Stimulated activated CD8-positive, alpha-beta memory T cell treated with anti-CD3 and anti-CD28 coated beads, Interleukin-15, amount 100 ng/mL, for 48 hours (primary cell): ENCODE data around the gene COA8.
"Not testable (repeated sequence)": the region's sequence is repeated elsewhere in the genome, so short reads cannot be mapped to it uniquely, and the experiment has no call there.

Source experiments
- DNase-seq, 2 donors: peaks; one replicate each; pipeline ENCODE4 v3.0.0-alpha.2; 2020; ENCODE audit warnings: low read depth in 2 of 2

Gene COA8

DNA sequence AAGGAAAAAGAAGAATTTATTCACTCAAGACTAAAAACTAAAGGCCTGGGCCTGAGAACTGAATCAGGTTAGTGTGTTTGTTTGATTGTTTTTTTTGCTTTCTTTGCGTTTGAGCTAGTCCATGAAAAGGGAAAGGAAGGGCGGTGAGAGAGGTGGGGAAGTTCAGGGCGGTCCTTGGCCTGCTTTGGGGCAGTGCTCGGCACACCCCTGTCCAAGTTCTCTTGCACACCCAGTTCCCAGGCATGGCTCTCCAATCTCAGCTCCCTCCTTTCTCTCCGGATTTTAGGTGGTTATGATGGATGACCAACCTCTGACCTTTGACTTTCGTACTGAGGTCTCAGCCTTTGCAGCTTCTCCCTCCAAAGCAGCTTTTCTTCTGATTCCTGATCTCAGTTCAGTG is 11.3 kb downstream of the COA8 start:
- no peak for DNase-seq

DNA sequence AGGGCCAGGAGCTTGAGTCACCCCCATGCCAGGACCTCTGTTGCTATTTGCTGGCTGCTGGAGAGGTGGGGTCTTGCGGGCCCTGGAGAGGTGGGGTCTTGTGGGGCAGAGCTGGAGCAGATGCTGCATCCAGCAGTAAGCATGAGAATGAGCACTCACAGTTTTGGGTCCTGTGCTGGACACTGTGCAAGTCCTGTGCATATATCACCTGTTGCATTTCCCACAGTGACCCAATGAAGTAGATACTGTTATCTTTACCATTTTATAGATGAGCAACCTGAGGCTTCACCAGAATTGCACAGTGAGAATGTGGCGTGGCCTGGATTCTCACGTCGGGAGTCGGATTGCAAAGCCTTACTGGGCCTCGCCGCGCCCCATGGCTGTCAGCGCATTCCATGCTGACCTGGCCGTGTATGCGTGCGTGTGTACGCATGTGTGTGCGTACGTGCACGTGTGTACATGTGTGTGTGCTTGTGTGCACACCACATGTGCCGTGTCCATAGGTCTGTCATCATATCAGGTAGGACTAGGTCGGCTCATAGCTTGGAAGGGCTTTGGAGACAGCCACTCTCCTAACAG is 12.0 kb downstream of the COA8 start:
- no peak for DNase-seq

DNA sequence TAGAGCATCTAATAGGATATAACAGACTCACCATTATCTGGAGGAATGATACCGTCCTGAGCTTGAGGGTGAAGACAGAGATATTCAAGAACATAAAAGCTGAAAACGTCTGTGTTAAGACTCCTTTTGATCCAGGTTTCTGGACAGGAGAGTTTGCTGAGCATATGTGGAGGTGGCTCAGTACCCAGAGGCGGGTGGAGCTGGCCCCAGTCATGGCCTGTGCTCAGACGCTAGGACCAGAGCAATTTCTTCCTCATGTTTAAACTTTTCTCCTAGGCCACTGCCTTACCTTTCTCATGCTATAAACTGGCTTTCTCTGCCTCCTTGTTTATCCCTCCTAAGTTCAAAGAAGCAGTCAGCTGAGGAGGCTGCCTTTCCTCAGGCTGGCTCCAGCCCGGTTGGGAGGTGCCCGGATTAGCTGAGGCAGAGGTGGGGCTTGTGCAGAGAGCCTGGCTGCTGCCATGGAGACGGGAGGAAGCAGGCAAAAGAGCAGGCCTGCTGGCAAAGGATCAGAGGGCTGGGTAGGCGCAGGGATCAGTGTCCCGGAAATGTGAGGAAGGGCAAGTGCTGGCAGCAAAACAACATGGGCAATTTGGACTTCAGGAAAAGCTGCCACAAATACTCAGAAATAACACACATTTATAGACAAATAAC is 13.7 kb downstream of the COA8 start:
- DNase-seq, result no peak

DNA sequence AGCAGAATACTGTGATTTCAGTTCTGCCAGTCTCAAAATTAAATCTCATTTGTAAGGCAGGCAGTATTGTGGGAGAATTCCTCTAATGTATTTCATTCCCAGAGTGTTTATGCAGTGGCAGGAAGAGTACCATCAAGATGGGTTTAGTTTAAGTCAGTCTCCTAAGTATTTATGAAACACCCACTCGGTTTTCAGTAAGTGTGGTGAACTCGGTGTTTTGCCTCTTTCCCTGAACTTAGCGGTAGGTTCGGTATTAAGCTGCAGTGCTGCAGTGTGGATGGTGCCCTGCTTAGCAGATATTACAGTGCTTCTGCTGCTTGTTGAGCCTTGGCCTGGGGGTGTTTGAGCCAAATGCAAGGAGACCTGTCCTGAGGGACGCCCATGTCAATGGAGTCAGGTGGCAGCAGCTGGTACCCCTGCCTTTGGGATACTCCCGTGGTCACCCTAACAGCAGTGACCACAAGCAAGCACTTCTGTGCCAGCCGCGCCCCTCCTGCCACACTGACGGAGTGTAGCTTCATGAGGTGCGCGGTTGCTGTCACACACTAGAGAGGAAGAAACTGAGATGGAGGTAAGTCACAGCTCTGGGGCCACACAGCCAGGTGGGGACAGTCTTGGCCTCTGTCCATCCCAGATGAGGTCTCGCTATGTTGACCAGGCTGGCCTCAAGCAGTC is 15.8 kb downstream of the COA8 start:
- DNase-seq, result no peak

DNA sequence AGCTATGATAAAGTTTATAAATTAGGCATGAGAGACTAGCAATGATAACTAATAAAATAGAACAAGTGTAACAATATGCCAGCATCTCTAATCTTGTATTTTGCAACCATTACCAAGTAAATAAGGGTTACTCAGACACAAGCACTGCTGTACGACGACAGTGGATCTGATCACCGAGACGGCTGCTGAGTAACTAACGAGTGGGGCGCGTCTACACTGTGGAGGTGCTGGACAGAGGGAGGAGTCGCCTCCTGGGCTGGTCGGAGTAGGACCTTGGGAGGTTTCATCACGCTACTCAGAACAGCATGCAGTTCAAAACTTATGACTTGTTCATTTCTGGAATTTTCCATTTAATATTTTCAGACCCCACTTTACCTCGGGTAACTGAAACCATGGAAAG is 18.4 kb downstream of the COA8 start:
- DNase-seq, result no peak

DNA sequence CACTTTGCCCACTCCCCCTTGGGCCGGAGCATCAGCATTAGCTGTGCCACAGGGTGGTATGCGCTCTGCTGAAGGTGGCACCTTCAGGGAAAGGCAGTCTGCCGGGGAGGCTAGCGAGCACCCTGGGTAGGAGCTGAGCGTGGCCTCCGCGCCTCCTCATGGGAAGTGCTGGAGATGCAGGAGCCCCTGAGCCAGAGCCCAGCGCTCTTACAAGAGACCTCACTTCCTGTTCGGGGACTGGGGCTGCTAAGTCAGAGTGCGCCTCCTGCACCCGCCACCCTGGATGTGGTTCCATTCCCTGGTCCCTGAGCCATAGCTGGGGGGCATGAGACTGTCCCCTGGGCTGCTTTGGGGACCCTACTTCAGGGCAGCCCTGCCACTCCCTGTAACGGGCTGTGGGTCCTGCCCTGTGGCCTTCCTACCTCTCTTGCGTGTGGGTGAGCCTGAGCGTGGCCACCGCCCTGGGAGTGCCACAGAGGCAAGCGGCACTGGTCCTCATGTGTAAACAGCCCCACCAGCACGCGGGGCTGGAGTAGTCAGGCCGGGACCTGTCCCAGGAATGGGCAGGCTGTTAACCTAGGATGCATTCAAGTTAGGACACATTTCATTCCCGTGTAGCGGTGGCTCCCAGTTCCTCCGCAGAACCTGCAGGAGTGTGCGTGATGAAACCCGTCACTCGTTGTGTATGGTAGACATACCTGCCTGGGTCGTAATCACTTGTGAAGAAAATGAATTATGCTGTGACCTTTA is 19.4 kb downstream of the COA8 start:
- no peak for DNase-seq

DNA sequence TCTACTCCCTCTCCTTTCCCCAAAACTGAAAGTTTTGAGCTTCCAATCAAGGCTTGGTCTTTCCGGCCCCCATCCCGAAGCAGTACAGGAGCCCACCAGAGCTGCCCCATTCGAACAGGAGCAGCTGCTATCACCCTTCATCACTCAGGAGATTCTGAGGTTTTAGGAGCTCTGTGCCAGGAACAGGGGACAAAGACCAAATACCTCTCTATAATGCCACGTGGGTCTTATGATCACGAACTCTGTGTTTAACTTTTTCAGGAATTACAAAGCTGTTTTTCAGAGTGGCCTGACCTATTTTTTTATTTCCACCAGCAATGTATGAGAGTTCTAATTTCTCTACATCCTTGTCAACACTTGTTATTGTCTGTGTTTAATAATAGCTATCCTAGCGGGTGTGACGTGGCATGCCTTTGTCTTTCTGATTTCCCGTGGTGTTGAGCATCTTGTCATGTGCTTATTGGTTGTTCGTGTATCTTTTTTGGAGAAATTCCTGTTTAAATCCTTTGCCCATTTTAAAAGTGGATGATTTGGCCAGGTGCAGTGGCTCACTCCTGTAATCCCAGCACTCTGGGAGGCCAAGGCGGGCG is 21.7 kb downstream of the COA8 start:
- no peak for DNase-seq

DNA sequence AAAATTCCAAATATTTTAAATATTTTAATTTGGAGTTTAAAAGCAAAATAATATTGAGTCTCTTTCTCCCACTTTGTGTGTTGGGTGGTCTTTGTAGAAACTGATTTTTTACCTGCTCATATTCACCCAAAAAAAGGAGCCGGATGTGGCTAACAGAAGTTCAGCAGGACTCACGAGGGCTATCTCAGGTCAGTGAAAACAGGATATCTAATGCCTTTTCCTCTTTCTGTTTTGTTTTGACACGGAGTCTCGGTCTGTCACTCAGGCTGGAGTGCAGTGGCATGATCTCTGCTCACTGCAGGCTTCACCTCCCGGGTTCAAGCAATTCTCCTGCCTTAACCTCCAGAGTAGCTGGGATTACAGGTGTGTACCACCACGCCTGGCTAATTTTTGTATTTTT is 30.8 kb downstream of the COA8 start:
- DNase-seq, result no peak

DNA sequence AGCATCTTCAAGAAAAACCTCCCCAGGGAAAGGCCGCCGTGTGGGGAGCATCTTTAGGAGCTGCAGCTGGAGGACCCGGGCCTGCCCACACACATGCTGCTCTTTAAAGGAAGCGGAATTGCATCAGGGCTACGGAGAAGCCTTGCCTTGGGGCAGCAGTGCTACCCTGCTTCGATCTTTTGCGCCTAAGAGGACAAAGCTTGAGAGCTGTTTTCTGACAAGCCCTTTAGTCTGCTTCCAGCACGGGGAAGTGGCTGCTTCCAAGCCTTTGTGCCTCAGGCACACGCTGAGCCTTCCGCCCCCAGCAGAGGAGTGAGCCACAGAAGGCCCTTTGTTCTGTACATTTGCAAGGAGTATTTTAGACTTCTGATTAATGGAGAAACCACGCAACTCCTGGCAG is 31.5 kb downstream of the COA8 start:
- no peak for DNase-seq

DNA sequence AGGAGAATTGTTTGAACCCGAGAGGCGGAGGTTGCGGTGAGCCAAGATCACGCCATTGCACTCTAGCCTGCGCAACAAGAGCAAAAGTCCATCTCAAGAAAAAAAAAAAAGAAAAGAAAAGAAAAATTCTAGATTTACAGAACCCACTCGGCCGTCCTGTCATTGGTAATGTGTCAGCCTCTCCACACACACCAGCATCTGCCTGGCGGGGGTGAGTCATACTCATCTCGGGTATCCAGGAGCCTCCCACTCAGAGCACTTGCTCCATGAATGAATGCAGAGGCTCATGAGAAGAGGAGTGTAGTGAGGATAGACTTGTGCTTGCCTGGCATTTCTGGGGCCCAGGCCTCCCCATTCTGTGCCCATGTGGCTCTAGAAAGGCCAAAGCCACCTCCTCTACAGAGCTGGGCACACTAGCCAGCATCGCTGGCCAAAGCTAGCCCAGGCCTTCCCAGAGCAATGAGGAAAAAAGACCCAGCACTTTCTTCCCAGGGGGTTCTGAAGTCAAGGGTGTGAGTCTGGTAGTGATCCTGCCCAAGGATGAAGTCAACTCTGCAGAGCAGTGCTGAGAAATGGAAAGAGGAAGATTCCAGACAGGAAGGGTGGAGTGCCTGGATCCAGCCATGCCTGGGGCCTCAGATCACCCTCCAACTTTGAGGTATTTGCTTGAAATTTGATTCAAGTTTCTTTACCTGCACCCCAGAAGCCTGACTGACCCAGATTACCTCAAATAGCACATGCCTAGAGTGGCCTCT is 35.0 kb downstream of the COA8 start:
- DNase-seq, result peak in 1 of 2 donors; percentile 4

DNA sequence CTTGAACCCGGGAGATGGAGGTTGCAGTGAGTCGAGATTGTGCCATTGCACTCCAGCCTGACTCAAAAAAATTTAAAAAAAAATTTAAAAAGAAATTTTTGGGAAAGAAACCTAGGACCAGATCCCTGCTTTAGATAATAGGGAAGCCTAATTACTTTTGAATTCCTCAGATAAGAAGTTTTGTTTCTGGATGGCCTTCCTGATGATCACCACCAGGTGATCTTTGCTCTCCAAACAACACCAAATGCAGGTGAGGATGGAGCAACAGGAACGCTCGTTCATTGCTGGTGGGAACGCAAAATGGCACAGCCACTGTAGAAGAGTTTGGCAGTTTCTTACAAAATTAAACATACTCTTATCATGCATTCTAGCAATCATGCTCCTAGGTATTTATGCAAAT is 37.7 kb downstream of the COA8 start:
- DNase-seq, result no peak

DNA sequence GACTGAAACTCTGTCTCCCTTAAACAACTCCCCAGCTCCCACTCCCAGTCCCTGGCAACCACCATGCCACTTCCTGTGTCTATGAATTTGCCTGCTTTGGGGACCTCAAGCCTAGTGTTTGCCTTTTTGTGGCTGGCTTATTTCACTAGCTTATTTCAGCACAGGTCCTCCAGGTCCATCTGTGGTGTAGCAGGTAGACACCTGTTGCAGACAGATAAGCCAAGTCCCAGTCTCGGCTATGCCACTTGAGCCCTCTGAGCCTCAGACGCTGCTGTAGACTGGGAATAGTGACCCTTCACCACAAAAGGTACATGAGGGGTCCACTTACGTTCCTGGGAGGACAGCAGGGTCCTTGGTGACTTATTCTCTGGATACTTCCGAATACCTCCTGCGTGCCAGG is 41.9 kb downstream of the COA8 start:
- DNase-seq, result no peak

DNA sequence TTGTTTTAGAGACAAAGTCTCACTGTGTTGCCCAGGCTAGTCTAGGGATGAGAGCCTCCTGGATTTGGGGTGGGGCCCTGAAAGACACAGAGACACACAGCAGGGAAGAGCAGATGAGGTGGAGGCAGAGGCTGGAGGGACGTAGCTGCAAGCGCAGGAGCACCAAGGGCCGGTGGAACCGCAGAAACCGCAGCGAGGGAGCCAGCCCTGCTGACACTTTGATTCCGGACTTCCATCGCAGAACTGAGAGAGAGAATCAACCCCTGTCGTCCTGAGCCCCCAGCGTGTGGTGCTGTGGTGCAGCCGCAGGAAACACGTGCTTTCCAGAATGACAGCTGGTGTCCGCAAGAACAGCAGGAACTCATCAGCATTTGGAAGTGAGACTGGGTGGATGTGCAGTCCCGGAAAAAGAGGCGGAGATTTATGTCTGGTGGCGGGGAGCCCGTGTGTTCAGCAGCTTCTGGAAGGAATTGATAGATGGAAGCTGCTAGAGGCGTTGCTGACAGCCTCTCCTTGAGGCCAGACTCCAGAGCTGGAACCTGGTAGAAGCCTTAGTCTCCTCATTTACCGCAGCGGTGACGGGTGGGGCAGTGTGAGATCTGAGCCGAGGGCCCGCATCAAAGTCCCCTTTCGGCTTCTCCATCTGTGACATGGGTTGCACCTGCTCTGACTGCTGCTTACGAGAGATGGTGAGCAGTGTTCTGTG is 44.4 kb downstream of the COA8 start:
- peak; percentile 39 to 46 for DNase-seq

DNA sequence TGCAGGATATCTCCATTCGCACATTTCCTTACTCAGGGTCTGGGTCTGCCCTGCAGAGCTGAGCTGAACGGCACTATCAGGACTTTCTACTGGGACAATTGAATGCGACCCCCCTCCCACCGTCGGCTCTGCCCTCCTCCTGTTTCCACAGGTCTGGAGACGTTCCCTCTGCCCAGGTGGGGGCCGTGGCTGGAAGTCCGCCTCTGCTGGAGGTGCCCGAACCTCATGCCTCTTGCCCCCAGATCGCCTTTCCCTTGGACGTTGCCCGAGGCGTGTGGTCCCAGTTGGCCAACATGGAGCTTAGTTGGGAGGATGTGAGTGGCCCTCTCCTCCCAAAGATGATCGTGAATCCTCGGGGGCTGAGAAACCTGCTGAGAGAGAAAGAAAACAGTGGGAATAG is 45.1 kb downstream of the COA8 start:
- DNase-seq, result no peak

DNA sequence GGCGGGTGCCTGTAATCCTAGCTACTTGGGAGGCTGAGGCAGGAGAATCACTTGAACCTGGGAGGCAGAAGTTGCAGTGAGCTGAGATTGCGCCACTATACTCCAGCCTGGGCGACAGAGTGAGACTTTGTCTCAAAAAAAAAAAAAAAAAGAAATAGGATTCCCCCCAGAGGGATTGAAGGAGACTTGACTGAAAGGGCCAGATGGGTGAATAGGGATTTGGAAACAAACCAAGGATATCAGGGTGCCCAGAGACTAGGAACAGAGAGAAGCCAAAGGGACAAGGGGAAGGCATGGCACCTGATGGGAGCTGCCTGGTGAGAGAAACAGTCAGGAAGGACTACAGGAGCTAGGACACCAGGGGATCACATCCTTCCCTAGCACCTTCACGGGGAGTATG is 46.3 kb downstream of the COA8 start:
- DNase-seq, result not testable (repeated sequence)

DNA sequence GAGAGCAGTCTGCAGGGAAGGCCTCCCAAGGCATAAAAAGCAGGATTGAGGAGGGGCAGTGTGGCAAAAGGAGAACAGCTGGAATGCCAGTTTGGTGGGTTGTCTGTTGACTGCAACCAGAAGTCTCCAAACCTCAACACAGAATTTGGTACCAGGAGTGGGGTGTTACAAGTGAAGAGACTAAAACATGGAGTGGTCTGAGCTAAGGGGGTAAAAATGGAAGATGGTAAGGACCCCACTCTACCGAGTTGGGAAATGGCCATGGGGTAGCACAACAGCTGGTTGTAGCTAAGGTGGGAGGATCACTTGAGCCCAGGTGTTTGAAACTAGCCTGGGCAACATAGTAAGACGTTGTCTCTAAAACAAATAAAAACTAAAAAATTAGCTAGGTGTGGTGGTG is 48.5 kb downstream of the COA8 start:
- DNase-seq, result no peak

DNA sequence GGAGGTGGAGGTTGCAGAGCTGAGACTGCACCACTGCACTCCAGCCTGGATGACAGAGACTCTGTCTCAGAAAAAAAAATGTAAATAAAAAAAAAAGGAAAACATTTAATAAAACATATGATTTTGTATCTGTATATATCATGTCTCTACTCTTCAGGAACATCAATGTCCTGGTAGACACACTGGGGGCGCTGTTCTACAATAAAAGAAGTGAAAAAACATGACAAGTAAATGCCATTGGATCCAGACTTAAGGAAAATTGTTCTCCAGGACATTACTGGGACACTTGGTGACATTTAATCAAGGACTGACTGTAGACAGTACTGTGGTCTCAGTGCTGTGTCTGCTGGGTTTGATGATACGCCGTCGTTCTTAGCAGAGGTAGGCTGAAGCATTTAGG is 50.8 kb downstream of the COA8 start:
- DNase-seq, result no peak

DNA sequence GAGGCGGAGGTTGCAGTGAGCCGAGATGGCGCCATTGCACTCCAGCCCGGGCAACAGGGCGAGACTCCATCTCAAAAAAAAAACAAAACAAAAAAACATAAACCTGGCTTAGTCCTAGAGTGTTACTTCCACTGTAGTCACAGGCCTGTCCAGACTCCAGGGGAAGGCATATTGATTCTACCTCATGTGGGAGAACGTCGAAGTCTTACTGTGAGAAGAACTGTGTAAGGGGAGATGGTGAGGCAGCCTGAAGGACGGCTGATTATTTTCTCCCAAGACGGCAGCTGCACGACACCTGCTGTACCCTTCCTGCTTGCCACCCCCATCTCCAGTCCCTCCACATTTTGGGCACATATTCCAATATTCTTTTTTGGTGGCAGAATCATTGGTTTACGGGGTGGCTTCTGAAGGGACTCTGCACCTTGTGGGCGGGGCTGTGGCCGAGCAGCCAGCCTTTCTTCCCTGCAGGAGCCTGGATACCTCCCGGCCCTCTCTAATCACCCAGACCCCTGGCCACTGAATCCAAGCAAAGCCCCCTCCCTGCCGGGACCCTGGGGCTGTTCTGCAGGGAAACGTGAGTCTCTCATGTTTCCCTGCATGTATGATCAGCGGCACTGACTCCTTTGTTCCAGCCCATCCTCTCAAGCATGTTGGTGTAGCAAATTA is 54.0 kb downstream of the COA8 start:
- no peak for DNase-seq

DNA sequence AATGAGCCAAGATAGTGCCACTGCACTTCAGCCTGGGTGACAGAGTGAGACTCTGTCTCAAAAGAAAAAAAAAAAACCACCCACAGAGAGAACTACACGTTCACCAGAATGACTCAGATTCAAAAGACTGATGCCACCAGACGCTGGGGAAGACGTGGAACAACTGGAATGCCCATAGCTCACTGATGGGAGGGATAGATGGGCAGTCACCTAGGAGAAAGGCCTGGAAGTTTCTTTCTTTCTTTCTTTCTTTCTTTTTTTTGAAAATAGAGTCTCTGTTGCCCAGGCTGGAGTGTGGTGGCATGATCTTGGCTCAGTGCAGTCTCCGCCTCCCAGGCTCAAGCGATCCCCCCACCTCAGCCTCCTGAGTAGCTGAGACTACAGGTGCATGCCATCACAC is 56.3 kb downstream of the COA8 start:
- no peak for DNase-seq

DNA sequence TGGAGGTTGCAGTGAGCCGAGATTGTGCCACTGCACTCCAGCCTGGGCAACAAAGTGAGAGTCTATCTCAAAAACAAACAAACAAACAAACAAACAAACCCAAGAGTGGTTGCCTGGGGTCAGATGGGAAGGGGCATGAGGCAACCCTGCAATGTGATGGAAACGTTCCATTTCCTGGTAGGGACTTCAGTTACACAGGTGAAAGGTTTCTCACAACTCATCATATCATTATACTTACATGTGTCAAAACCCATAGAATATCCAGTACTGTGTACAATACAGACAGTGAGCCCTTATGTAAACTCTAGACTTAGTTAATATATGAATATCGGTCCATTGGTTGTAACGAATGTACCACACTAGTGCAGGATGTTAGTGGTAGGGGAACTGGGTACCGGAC is 59.1 kb downstream of the COA8 start:
- no peak for DNase-seq

DNA sequence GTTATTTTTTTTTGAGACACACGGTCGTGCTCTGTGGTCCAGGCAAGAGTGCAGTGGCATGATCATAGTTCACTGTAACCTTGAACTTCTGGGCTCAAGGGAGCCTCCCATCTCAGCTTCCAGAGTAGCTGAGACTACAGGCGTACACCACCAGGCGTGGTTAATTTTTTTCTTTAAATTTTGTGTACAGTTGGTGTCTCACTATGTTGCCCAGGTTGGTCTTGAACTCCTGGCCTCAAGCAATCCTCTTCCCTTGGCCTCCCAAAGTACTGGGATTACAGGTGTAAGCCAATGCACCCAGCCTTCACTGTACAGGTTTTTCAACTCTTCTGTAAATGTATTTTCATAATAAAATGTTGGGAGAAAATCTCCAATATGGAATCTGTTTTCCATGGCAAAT is 60.5 kb downstream of the COA8 start:
- no peak for DNase-seq
